NCI-H510A treated with DMSO at 0.1 percent for 48 hours (cell line): ENCODE measurements around the gene TBATA.
A peak's percentile ranks its signal among the peaks of the same experiment; 100 is the strongest.

Experiments
- DNase-seq: peaks from one replicate; lab custom pipeline; 2025; lab: John Stamatoyannopoulos, UW

Gene TBATA

GRCh38 chr10:70742537-70743429 lies 42.4 kb downstream of the TBATA start:
- no peak for DNase-seq

DNA sequence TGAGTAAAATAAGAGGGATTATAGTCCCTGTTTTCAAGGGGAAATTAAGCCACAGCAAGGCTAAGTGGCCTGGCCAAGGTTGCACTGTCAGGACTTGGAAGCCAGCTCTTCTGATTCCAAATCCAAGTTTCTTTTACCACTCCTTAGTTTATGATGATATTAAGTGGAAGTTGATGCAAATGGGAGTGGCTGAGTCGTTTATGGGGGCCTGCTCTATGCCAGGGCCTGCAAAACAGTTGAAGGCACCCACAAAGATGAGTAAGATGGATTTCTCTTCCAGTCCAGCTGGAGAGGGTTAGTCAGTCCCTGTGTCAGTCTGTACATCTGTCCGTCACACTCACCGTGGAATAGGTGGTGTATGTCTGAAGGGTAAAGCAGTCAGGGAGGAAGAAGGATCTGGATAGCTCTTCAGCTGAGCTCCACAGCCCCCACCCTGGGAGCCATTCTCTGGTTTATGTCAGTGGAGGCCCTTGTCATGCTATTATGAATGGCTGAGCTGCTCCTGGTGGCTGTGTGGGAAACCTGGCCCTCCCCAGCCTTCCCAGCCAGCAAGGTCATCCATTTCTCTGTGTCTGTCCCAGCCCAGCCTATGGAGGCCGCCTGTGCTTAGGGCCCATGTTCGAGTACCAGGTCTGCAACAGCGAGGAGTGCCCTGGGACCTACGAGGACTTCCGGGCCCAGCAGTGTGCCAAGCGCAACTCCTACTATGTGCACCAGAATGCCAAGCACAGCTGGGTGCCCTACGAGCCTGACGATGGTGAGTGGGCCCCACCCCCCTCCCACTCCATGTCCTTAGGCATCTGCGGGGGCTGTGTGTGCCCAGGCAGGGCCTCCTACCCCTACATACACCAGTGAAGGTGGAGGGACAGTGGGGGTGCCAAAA lies 44.5 kb downstream of the TBATA start:
- DNase-seq = no peak

GRCh38 chr10:70738761-70739121 lies 46.4 kb downstream of the TBATA start:
- DNase-seq = no peak

DNA sequence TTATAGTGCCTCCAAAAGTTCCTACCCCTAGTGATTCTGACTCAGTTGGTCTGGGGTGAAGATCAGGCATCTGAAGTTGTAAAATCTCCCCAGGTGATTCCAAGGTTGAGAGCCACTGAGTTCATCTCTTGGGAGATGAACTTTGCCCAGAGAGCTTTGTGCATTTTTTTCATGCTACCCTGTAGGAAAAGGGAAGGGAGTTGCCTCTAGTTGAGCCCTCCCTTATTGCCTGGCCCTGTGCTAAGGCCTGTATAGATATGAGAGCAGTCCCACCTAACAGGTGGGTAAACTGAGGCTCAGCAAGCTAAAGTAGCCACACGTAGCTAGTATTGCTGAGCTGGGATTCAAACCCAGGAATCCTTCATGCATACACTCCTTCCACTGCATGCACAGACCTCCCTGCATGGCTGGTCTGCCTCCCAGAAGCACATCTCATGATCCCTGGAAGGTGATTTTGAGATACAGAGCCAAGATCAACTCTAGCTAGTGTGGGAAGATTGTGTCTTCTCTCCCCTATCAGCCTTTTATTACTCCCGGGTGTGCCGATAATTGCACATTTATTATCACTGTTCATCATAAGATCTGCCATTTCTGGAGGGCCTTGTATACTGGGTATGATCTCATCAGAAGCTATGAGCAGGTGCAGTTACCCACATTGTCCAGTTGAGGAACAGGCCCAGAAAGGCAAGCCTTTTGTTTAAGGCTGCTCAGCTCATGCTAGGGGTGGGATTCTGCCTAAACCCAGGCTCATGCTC lies 47.0 kb downstream of the TBATA start:
- DNase-seq = no peak

DNA sequence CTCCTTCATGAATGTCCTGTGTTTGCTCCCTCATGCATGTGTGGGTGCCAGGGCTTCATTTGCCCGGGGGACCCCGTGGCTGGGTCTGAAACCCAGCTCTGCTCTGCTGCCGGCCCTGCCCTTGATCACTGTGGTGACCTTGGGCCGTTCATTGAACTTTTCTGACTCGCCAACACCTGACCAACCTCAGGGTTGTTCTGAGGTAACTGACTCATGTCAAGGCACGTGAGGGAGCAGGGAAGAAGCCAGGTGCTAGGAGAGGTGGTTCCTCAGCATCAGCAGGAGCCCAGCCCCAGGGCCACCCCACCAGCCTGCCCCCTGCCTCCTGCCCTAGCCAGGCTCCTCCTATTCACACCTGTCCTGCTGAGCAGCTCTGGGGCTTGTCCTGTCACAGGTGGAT lies 47.9 kb downstream of the TBATA start:
- no peak for DNase-seq

DNA sequence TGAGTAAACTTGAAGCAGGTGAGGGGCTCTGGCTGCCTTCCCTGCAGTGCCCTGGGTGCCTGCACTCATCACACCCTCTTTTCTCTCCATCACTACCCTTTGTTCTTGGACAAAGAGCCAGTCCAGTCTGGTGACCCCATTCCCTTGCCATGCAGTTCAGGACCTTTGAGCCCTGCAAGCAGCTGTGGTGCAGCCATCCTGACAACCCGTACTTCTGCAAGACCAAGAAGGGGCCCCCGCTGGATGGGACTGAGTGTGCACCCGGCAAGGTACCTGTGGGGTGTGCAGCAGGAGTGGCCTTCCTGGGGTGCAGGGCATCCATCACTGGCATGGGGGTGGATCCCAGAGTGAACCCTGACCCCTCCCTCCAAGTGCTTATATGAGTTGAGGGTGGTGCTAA lies 48.7 kb downstream of the TBATA start:
- DNase-seq = no peak

- no peak for DNase-seq
Measured at GRCh38 chr10:70735161-70735560, 50.0 kb downstream of the TBATA start.

- no peak for DNase-seq
Measured at GRCh38 chr10:70733051-70733450, 52.1 kb downstream of the TBATA start.

DNA sequence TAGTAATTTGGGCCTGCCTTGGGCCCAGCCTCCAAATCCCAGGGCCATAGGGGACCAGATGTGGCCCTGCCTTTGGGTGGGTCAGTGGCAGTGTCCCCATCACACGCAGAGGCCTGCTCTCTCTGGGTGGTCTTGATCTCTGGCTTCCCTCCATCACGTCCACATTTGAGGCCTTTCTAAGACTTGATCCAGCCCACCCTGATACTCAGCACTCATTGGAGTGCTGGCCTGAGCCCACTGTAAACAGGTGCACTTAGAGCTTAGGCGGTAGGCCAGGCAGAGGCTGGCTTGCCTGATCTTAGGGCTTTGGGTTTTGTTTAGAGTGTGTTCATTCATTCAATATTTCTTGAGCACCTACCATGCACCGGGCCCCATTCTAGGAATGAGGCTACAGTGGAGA lies 52.6 kb downstream of the TBATA start:
- no peak for DNase-seq

- no peak for DNase-seq
Measured at GRCh38 chr10:70730955-70731354, 54.2 kb downstream of the TBATA start.

- peak; percentile 91 for DNase-seq
Measured at GRCh38 chr10:70729763-70730357, 55.3 kb downstream of the TBATA start.

DNA sequence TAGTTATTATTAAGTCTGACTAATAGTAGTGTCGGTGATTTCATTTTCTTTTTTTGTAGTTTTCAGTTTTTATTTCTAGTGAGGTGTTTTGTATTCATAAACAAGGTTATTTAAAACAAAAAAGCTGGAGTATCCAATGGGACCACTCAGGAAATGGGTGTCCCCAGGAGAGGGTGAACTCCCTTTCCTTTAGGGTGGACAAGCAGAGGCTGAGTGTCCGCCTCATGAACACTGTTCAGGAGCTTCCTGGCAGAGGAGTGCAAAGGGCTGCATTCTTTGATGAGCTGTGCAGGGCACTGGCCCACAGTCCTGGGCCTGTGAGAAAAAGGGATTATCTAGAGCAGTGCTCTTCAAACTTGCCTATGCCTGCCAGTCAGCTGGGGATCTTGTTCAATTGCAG lies 56.8 kb downstream of the TBATA start:
- DNase-seq = no peak

GRCh38 chr10:70726909-70727495 lies 58.2 kb downstream of the TBATA start:
- no peak for DNase-seq

DNA sequence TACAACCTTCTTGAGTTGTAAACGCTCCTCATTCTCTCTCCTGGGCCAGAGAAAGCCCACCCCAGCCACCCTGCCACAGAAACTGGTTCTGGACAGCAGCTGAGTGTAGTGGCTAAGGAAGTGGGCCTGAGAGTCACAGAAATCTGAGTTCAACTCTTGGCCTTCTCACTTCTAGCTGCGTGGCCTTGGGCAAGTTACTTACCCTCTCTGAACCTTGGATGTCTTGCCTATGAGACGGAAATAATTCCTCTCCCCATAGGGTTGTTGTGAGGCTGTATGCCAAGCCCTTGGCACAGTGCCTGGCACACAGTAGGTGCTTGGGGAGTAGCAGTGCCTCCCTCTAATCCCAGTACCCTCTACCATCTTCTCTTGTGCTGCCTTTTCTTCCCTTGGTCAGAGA lies 61.4 kb downstream of the TBATA start:
- no peak for DNase-seq

DNA sequence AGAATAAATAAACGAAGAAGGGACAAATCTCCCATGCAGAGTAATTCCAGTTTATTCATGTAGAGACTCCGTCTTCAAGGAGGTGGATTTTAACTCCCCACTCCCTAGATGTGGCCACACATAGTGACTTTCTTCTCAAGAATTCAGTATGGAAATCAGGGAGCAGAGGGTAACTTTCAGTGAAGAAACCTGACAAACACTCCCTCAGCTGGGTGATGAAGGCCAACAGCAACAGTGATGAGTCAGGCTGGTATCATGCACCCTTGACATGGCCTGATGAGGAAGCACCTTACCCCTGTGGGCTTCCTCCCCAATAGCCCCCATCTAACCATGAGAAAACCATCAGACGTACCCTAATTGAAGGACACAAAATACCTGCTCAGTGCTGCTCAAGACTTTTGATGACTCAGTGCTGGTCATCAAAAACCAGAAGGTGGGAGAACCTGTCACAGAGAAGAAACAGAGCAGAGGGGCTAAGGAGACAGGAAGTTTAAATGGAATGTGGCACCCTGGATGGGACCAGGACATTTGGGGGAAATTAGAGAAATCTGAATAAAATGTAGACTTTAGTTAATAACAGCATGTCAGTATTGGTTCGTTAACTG lies 62.3 kb downstream of the TBATA start:
- DNase-seq = no peak
